HepG2 (cell line): ENCODE measurements around the gene HSD3B7. TPM values are rescaled to one million over a fixed set of nuclear protein-coding genes. Genes with fewer than 3 reads are reported as not detected.
A peak's percentile ranks its signal among the peaks of the same experiment; 100 is the strongest.

ENCODE experiments used
- ATAC-seq: fragments of 200-7000 bp; cut with Tn5 transposase; 3 replicates; pipeline ENCODE4 v1.9.1; 2020; ENCODE audit warnings: mild to moderate bottlenecking, moderate library complexity
- BruUV-seq: library from RNA; stranded (reverse); fragments of 400-500 nt; replicated peaks from 2 replicates; lab custom pipeline; 2021; lab: Mats Ljungman, UMichigan
- CTCF ChIA-PET: fragments of 300-600 bp; formaldehyde crosslinking; extraction: SDS; loops from one replicate; lab custom pipeline; 2021; ENCODE audit warnings: low total read pairs, inconsistent platforms, low intra/inter-chr PET ratio; lab: Yijun Ruan, JAX
- POLR2A ChIA-PET: fragments of 350-600 bp; sonication (Branson Sonifier 250); formaldehyde crosslinking; loops from one replicate; lab custom pipeline; 2020; ENCODE audit warnings: antibody characterized with exemption, inconsistent platforms; lab: Yijun Ruan, JAX
- DNase-seq: peaks from one replicate; pipeline ENCODE4 v3.0.0-alpha.2; 2015; ENCODE audit warnings: low spot score
- FAIRE-seq: peaks from 3 replicates; lab custom pipeline; 2011; peaks lifted over from hg19 to GRCh38; lab: Jason Lieb, UNC
- H2AFZ ChIP-seq: one replicate; pipeline ENCODE4 v1.6.1; 2011; ENCODE audit warnings: low read length, inconsistent platforms
- H3K27ac ChIP-seq: fragments of 300-600 bp; 3 replicates; pipeline ENCODE4 v1.8.0; 2011; ENCODE audit warnings: mixed run types, mild to moderate bottlenecking, mixed read lengths, low read length, inconsistent platforms; ENCODE audit not compliant: insufficient read depth; ENCODE audit errors: extremely low read length
- H3K27me3 ChIP-seq, 2 experiments: fragments of 200-600 bp in 1 of 2; 2 replicates in 1 of 2; 3 replicates in 1 of 2; pipeline versions ENCODE4 v1.6.0 to v1.8.0; 2011; ENCODE audit warnings: low read length in 2 of 2, mild to moderate bottlenecking in 2 of 2, moderate library complexity in 2 of 2, inconsistent platforms in 1 of 2; ENCODE audit not compliant: insufficient read depth in 2 of 2, control insufficient read depth in 1 of 2
- H3K36me3 ChIP-seq, 2 experiments: fragments of 200-600 bp in 1 of 2; replicated peaks in 1 of 2; 2 replicates in 1 of 2; 3 replicates in 1 of 2; pipeline versions ENCODE4 v1.5.1 to v1.8.0; 2011; ENCODE audit warnings: low read length in 2 of 2, inconsistent platforms in 1 of 2; ENCODE audit not compliant: insufficient read depth in 2 of 2, control insufficient read depth in 1 of 2
- H3K4me1 ChIP-seq: 2 replicates; pipeline ENCODE4 v1.5.1; 2012; ENCODE audit warnings: low read length, inconsistent platforms; ENCODE audit not compliant: insufficient read depth
- H3K4me2 ChIP-seq: 2 replicates; pipeline ENCODE4 v1.6.0; 2011; ENCODE audit warnings: low read depth, low read length, inconsistent platforms
- H3K4me3 ChIP-seq, 3 experiments: fragments of 200-600 bp in 1 of 3; sonication (generic), shearing (Covaris generic) in 1 of 3; replicated peaks in 1 of 3; 2 replicates each; pipeline ENCODE4 v1.5.1; 2011 to 2016; ENCODE audit warnings: low read length in 3 of 3, inconsistent platforms in 2 of 3, low read depth in 2 of 3, mild to moderate bottlenecking in 2 of 3, control low read depth in 1 of 3, mixed read lengths in 1 of 3; ENCODE audit not compliant: insufficient read depth in 1 of 3
- H3K79me2 ChIP-seq: one replicate; pipeline ENCODE4 v1.6.1; 2011; ENCODE audit warnings: low read length, inconsistent platforms; ENCODE audit not compliant: insufficient read depth
- H3K9ac ChIP-seq: 2 replicates; pipeline ENCODE4 v1.6.0; 2011; ENCODE audit warnings: mild to moderate bottlenecking, low read depth, low read length, inconsistent platforms; ENCODE audit not compliant: insufficient read depth
- H3K9me3 ChIP-seq: 2 replicates; pipeline ENCODE4 v1.5.1; 2012; ENCODE audit warnings: mild to moderate bottlenecking, low read length
- H4K20me1 ChIP-seq: 2 replicates; pipeline ENCODE4 v1.6.0; 2011; ENCODE audit warnings: inconsistent platforms, mild to moderate bottlenecking, low read length, moderate library complexity; ENCODE audit not compliant: insufficient read depth
- AGO2 ChIP-seq: fragments of 200-400 bp; formaldehyde crosslinking; optimal IDR thresholded peaks from 2 replicates; pipeline ENCODE3; 2017; ENCODE audit warnings: mild to moderate bottlenecking, low read depth, low read length, moderate library complexity
- HNRNPLL ChIP-seq: fragments of 200-400 bp; formaldehyde crosslinking; IDR thresholded peaks from 2 replicates; pipeline ENCODE4 v1.6.1; 2017; ENCODE audit warnings: mild to moderate bottlenecking, low read depth, low read length; ENCODE audit not compliant: poor library complexity, severe bottlenecking
- HNRNPUL1 ChIP-seq: fragments of 200-400 bp; formaldehyde crosslinking; IDR thresholded peaks from 2 replicates; pipeline ENCODE4 v1.6.1; 2017; ENCODE audit warnings: low read depth, mild to moderate bottlenecking, low read length, moderate library complexity
- RBM22 ChIP-seq: fragments of 200-400 bp; formaldehyde crosslinking; optimal IDR thresholded peaks from 2 replicates; pipeline ENCODE3; 2017; ENCODE audit warnings: mild to moderate bottlenecking, low read length, moderate library complexity
- ZNF256 ChIP-seq: sonication (generic); formaldehyde crosslinking; conservative IDR thresholded peaks from 2 replicates; pipeline ENCODE4 v1.4.0; 2020; ENCODE audit warnings: missing genetic modification reagents
- ZNF577 ChIP-seq: sonication (generic); formaldehyde crosslinking; IDR thresholded peaks from 2 replicates; pipeline ENCODE4 v1.4.0; 2020; ENCODE audit warnings: mild to moderate bottlenecking, low read depth, missing genetic modification reagents, borderline replicate concordance
- ZNF724P ChIP-seq: sonication (generic); formaldehyde crosslinking; IDR thresholded peaks from 2 replicates; pipeline ENCODE4 v1.8.0; 2022; ENCODE audit warnings: missing genetic modification reagents, borderline replicate concordance
- ZNF790 ChIP-seq: sonication (generic); formaldehyde crosslinking; IDR thresholded peaks from 2 replicates; pipeline ENCODE4 v1.8.0; 2022; ENCODE audit warnings: missing genetic modification reagents, mild to moderate bottlenecking, borderline replicate concordance
- ZNF878 ChIP-seq: sonication (generic); formaldehyde crosslinking; IDR thresholded peaks from 2 replicates; pipeline ENCODE4 v1.8.1; 2023; ENCODE audit warnings: mild to moderate bottlenecking, missing genetic modification reagents, moderate library complexity
- WGBS: methylation state at CpG from one replicate; pipeline ENCODE4 v1.1.6; 2017; ENCODE audit warnings: low lambda C conversion rate; 5-methylcytosine and 5-hydroxymethylcytosine counted together
- in situ Hi-C: cut with HindIII; loops from 2 replicates; pipeline ENCODE4 v1.10.0; 2017; ENCODE audit warnings: low pct_unique_long_range_greater_than_20kb; ENCODE audit not compliant: extremely low pct_ligation_motif_present
- intact Hi-C: fragments of 100-400 bp; cut with micrococcal nuclease; formaldehyde crosslinking; loops from one replicate; pipeline ENCODE4 v1.10.0; 2022; ENCODE audit not compliant: unreplicated experiment
- polyA plus RNA-seq, 8 experiments: library from polyadenylated mRNA; depleted of rRNA in 3 of 8; stranded (reverse) in 7 of 8; unstranded in 1 of 8; fragments of >200 nt; fragmentation: Illumina TruSeq in 4 of 8; extraction: Trizol in 4 of 8; gene quantifications; 2 replicates each; pipeline versions ENCODE4 v1.2.1 to v1.2.3, GENCODE V29; 2011 to 2016; ENCODE audit warnings: low read depth in 4 of 8, missing spikeins in 1 of 8, mixed read lengths in 1 of 8; ENCODE audit not compliant: insufficient read depth in 1 of 8
- total RNA-seq, 5 experiments: library from RNA; depleted of rRNA; stranded (reverse); fragments of >200 nt; fragmentation: Illumina TruSeq; extraction: Trizol; gene quantifications; 2 replicates each; pipeline ENCODE4 v1.2.3, GENCODE V29; 2016; ENCODE audit warnings: low read depth in 1 of 5
- TF ChIP-seq, protein P1 (sequence below): fragments of 450-650 bp; IDR thresholded peaks from 2 replicates; pipeline ENCODE4 v1.6.1; 2017; ENCODE audit warnings: mild to moderate bottlenecking
- TF ChIP-seq, protein P2 (sequence below): IDR thresholded peaks from 2 replicates; pipeline ENCODE4 v1.6.1; 2016; ENCODE audit warnings: low read depth, control low read depth

Gene HSD3B7
- total and polyA plus RNA-seq, 2 of the 13 experiments (the other 11 are each of a cell fraction or from before 2014, with no cell fraction given), result 32.9 to 69.7 TPM

DNA sequence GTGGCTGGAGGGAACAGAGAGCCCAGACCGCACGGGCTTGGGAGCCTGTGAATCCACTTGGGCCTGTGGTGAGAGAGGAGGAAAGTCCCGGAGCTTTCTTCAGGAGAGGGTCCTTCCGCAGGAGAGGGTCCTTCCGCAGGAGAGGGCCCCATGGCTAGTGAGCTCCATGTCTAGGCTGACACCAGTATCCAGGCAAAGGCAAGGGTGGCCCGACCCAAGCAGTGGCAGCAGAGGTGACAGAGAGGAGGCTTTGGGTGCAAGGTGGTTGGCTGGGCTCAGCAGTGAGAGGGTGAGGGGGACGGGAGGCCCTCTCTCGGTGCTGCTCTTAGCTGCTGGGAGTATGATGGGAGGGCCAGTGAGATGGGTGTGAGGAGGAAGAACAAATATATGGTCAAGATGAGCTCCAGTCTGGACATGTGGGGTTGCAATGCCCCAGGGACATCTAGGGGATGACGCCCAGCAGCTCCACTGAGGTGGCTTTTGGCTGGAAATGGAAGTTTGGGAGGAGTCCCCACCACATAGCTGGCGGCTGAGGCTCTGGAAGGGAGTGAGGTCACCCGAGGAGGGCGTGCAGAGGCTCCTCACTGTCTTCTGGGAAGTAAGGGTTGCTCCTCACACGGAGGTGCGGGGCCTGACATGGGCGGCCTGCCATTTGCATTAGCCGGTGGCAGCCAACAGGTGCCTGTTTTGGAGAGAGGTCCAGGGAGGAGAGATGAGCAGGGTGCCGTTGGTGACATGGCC is 2.3 kb upstream of the HSD3B7 start:
- no peaks in the 10 kb centered on the region for H3K27me3 ChIP-seq
- H3K4me1 ChIP-seq, result peaks cover 16% of the 10 kb centered on the region
- no peaks in the 10 kb centered on the region for H3K9me3 ChIP-seq
- H3K4me2 ChIP-seq, result no peak overlapping the region
- TF ChIP-seq, protein P1, sequence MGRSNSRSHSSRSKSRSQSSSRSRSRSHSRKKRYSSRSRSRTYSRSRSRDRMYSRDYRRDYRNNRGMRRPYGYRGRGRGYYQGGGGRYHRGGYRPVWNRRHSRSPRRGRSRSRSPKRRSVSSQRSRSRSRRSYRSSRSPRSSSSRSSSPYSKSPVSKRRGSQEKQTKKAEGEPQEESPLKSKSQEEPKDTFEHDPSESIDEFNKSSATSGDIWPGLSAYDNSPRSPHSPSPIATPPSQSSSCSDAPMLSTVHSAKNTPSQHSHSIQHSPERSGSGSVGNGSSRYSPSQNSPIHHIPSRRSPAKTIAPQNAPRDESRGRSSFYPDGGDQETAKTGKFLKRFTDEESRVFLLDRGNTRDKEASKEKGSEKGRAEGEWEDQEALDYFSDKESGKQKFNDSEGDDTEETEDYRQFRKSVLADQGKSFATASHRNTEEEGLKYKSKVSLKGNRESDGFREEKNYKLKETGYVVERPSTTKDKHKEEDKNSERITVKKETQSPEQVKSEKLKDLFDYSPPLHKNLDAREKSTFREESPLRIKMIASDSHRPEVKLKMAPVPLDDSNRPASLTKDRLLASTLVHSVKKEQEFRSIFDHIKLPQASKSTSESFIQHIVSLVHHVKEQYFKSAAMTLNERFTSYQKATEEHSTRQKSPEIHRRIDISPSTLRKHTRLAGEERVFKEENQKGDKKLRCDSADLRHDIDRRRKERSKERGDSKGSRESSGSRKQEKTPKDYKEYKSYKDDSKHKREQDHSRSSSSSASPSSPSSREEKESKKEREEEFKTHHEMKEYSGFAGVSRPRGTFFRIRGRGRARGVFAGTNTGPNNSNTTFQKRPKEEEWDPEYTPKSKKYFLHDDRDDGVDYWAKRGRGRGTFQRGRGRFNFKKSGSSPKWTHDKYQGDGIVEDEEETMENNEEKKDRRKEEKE, result no peak
- TF ChIP-seq RBM22, result peak; percentile 45
- no peak for TF ChIP-seq ZNF256
- TF ChIP-seq ZNF577, result no peak
- TF ChIP-seq ZNF878 (CRISPR knock-in tag), result no peak
- TF ChIP-seq AGO2, result peak; percentile 55
- TF ChIP-seq, protein P2, sequence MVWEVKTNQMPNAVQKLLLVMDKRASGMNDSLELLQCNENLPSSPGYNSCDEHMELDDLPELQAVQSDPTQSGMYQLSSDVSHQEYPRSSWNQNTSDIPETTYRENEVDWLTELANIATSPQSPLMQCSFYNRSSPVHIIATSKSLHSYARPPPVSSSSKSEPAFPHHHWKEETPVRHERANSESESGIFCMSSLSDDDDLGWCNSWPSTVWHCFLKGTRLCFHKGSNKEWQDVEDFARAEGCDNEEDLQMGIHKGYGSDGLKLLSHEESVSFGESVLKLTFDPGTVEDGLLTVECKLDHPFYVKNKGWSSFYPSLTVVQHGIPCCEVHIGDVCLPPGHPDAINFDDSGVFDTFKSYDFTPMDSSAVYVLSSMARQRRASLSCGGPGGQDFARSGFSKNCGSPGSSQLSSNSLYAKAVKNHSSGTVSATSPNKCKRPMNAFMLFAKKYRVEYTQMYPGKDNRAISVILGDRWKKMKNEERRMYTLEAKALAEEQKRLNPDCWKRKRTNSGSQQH, result no peak
- TF ChIP-seq HNRNPLL, result peak; percentile 18
- TF ChIP-seq HNRNPUL1, result no peak
- no peak for TF ChIP-seq ZNF724P (CRISPR knock-in tag)
- no peak for TF ChIP-seq ZNF790
- TF ChIP-seq, all 625 proteins: peak for 3
- FAIRE-seq (no peak), ATAC-seq (no peak), DNase-seq (no peak)
- Histone ChIP-seq H3K9ac (no peak overlapping the region), H3K36me3 (peaks cover 20 to 58% of the 10 kb centered on the region in 2 experiments), H3K79me2 (no peaks in the 10 kb centered on the region), H2AFZ (no peak overlapping the region), H3K4me3 (no peak overlapping the region), H4K20me1 (no peaks in the 10 kb centered on the region), H3K27ac (no peak overlapping the region)
- 91% methylated on average over 16 of the region's 17 CpGs for WGBS
- ChIA-PET CTCF (no interaction called here), POLR2A (interaction anchor here (1.3 to 3.7 kb wide), 3 partner anchors 15 to 160 kb away, joined by 6 to 81 read pairs (median 11); partner anchors contain the start of gene KAT8)
- intact Hi-C loops, result loop anchor here (10.0 kb wide), 1 partner anchor 882 kb away; no protein-coding TSS in a partner anchor
- in situ Hi-C loops, result loop anchor here (25.0 kb wide), 1 partner anchor 730 kb away; a partner anchor contains a TSS
- no TSS peak for BruUV-seq
